HG02981 (cell line): ENCODE measurements around the gene TRIM2.
A peak's percentile ranks its signal among the peaks of the same experiment; 100 is the strongest.
"Not testable (repeated sequence)": the region's sequence is repeated elsewhere in the genome, so short reads cannot be mapped to it uniquely, and the experiment has no call there.

ENCODE experiments used
- ATAC-seq: cut with Tn5 transposase; IDR thresholded peaks from one replicate; pipeline ENCODE4 v1.9.1; 2021; ENCODE audit warnings: mild to moderate bottlenecking, moderate library complexity; ENCODE audit not compliant: unreplicated experiment

Gene TRIM2

DNA sequence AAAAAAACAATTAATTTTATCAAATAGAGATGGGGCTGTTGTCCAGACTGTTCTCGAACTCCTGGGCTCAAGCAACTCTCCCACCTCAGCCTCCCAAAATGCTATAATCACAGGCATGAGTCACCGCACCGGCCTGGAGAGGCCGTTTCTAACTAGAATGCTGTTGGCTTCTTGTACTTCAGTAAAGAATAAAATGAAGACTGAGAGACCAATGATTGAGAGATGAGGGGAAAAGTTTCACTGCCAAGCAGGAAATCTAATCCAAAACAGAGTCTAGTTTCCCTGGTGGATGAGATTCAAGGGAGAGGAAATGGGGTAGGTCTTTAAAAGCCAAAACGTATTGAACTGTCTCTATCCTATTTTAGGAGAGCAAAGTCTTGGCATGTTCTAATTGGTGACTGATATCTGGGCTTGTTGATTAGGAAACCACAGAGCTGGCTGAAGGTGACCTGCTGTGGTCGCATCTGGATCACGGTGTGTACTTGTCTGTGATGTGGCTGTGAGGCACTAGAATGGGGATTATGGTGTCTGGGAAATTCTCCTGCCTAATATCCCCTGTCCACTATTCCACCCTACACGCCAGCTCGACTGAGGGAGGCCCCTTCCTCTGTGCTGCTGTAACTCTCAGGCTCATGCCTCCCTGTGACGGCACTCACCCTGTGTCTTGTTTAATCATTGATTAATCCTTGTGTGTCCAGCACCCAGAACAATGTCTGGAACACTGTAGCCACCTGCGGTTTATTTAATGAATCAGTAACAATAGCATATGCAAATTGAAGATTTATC lies 15.0 kb upstream of the TRIM2 start:
- ATAC-seq: no peak

DNA sequence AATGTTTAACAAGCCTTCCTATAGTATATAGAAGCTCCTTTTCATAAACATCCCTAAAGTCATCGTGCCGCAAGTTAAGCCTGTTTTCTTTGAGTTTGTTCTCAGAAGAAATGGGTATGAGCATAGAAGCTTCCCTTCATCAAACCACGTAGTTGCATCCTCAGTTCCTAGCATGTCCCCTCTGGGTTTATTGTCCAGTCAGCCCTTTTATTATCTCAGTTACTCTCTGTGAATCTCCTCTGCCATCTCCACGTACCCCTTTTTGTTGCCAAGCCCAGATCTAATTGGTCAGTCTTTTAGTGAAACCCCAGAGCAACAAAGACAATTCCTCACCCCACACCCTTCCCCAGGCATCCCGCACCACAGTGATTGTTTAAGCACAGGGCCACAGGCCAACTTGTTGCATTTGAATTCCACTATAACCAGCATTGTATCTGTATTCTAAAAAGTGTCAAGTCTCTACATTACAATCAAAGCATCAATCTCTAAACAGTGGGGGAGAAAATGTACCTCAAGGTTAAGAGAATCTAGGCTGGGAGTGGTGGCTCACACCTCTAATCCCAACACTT lies 12.4 kb upstream of the TRIM2 start:
- ATAC-seq: no peak

DNA sequence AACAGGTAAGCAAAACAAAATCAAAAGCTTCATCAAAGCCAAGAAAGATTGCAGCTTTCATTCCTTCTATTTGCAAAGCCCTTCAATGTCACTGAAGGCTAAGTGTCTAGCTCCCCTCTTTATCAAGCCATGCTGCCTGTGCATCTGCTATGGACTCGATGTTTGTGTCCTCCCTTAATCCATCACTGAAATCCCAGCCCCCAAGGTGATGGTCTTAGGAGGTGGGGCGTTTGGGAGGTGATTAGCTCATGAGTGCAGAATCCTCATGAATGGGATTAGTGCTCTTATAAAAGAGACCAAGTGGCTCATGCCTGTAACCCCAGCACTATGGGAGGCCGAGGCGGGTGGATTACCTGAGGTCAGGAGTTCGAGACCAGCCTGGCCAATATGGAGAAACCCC lies 6.9 kb upstream of the TRIM2 start:
- ATAC-seq: no peak

DNA sequence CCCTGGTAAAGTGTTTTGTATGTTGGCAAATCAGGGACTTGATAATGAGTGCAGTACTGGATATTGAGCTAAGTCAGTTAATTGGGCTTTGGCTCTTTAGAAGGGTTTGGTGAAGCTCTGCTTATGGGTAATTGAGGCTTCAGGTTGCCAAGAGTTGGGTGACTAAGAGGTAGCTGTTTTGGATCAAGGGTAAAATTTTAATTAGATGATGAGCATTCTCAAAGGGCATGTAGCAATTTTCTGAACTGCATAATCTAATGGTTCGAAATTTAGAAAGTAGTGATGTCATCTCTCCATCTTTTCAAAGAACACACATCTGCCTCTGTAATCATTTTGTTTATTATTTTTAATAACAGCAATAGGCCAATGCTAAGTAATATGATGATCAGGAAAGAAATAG lies 5.5 kb upstream of the TRIM2 start:
- no peak for ATAC-seq

DNA sequence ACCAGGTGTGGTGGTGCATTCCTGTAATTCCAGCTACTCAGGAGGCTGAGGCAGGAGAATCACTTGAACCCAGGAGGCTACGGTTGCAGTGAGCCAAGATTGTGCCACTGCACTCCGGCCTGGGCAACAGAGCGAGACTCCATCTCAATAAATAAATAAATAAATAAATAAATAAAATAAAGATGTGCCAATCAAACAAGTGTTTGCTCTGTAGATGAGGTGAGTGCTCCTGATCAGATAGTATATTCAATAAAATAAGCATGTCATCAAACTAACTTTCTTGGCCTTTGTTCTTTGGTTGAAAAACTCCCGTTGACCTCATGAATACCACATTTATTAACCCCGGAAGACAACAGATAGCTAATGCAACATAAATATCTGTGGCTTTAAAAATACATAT lies 497 bp upstream of the TRIM2 start:
- ATAC-seq: not testable (repeated sequence)

DNA sequence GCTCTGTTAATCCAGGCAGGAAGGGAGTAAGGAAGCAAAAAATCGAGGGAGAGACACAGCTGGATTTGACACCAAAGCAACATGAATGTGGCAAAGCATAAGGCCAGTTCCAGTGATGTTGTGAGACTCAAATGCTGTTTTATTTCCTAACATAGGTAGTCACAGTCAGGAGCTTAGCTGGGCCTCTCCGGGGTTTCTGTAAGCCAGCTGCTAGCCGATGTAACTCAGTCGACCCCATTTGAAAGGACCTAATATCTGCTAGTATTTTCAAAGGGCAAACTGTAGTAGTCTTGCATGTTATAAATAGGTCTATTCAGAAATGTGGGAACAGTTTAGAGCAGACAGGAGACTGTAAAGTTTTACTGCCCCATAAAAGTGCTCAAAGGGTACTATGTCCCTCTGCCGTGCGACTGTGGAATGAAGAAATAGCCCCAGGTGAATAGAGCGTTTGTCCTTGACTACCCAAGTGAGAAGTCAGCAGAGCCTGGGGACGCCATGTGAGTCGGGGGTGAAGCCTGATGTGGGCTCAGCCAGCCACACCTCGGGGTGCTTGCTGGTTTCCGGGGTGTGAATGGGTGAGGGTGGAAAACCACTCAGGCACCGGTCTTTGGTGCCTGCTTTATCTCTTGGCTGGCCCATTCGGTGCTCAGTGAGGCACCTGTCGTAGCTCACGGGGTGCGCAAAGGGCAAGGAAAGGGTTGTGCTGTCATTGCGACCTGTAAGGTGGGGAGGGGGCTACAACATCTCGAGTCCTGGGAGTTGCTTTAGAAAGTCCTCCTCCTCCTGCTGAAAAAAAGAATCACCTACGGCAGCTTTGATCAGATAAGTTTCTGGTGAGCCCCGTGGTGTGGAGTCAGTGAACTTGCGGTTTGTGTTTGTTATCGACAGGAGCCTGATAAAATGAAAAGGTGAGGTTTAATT lies 745 bp downstream of the TRIM2 start:
- peak; percentile 75 for ATAC-seq

DNA sequence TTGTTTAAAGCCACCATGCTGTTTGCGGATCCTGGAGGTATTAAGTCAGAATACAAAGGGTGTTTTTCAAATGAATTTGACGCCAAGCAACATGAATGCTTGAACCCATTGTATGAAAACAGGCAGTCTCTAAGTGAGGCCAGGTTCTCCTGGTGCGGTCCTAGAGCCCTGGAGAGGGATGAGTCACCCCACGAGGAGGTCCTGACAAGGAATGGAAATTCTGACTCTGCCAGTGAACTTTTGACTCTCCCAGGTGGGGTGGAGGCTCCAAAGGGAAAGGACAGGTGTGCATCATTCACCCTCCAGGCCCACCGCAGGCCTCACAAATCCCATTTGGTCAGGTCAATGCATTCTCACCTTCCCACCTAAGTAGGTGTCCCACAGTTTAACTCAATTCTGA lies 1.5 kb downstream of the TRIM2 start:
- no peak for ATAC-seq

DNA sequence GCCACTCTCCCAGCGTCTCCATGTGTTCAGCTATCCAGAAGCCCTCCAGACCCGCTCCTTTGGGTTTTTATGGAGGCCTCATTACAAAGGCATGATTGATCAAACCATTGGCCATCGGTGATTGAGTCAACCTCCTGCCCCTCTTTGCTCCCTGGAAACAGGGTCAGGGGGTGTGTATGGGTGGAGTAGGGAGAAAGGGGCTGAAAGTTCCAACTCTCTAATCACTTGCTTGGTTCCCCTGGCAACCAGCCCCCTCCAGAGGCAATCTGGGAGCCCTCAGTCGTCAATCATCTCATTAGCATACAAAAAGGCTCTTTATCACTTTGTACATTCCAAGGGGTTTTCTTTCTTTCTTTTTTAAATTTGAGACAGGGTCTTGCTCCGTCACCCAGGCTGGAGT lies 2.3 kb downstream of the TRIM2 start:
- no peak for ATAC-seq

DNA sequence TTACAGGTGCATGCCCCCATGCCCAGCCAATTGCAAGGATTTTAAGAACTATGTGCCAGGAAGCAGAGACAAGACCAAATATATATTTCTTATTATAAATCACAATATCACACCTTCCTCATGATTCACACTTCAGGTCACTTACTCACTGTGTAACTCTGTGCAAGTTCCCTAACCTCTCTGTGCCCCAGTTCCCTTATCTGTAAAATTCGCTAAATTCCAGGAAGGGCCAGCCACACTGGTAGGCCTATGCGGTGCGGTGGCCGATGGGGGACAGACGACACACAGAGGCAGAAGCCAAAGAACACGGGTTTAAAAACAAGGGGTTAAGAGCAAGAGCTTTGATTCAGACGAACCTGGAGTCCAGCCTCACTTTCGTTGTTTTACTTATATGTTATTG lies 2.8 kb downstream of the TRIM2 start:
- ATAC-seq: no peak

DNA sequence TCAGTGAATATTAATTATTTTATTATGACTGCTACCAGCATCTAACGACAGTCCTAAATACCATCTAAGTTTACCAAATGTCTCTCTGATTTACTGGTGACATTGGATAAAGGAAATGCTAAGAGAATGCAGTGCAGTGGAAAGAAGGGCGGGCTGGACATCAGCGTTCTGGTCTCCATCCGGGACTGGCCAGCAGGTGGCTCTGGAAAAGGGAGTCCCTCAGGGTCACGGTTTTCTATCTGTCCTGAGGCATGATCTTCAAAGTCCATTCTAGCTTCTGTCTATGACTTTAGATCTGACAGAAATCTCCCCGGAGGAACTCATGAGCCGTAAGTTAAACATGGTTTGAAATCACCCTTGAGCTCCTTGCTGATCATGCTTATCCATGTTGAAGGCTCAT lies 3.3 kb downstream of the TRIM2 start:
- ATAC-seq: no peak

DNA sequence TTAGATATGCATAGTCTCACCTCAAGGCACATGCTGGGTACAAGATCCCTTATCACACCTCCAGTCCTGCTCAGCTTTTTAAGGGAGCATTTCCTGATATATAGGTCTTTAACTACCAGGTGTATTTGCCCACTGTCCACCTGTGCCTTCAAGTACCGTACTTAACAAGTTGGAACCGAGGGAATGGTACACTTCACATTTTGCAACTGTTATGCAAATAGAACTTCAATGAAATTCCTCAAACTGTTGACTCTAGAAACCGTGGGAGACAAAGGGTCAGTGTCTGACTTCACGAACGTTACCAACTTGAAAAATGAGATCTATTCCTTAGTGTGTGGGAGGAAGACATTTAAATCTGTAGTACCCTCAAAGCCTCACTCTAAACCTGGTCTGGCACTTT lies 5.2 kb downstream of the TRIM2 start:
- no peak for ATAC-seq

DNA sequence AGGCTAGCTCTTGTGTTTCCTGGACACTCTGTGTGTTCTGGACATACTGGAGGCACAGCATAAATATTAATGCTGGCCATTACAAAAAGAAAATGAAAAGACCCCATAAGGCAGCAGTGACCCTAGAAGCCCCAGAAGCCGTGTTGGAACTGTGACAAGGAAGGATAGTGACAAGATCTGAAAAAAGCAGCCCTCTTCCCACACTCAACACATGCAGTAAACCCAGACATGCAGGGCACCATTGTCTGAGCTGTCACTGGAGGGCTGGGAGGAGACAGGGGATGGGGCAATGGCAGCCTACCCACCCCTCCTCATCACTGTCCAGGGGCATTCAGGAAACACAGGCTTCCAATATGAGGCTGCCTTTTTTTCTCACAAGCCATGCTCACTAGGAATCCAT lies 6.5 kb downstream of the TRIM2 start:
- no peak for ATAC-seq

DNA sequence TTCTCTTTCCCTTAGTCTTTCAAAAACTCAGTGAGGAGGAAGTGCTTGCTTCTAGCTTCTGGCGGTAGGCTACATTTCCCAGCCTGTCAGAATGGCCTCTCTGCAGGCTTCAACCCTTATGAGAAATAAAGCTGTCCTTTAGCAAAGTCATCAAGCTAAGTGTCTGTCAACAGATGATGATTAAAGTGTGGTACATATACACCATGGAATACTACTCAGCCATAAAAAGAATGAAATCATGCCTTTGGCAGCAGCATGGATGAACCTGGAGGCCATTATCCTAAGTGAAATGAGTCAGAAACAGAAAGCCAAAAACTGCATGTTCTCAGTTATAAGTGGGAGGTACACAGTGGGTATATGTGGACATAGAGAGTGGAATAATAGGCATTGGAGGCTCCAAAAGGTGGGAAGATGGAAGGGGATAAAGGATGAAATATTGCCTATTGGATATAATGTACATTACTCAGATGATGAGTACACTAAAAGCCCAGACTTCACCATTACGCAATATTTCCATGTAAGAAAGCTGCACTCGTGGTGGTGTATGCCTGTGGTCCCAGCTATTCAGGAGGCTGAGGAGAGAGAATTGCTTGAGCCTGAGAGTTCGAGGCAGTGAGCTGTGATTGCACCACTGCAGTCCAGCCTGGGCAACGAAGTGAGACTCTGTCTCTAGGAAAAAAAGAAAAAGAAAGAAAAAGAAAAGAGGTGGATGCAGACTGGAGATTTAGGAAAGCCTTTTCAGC lies 7.9 kb downstream of the TRIM2 start:
- ATAC-seq: no peak

DNA sequence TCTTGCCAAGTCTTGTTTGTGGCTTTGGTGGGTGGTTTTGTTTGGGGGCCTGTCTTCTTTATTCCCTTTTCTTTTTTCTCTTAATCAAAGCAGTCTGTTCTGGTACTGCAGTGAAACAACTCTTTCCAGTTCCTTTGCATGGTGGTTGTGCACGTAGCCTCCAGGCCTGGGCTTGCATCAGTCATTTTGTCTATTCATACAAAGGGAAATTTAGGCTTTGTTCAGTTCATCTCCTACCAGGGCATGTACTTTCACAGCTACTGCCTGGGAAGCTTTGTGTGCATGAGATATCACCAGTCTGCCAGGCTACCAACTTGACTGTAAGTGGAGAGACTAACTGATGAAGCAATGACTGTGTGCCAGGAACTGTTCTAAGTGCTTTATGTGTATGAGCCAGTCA lies 8.5 kb downstream of the TRIM2 start:
- ATAC-seq: no peak

DNA sequence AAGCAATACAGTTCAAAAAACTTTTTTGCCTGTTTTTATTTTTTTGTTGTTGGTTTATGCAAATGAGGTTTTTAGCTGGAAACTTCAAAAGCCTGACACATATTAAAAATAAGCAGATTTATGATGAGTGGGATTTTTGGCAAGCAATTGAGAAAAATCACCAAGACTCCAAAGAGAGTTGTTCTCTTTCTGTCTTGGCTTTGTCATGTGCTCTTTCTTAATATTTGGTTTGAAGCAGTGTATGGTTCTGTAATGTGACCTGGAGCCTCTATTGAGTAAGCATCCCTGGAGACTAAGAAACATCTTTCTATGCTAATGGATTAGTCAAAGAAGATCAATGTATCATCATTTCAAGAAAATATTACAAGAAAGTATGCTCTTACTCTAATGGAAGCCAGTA lies 11.7 kb downstream of the TRIM2 start:
- no peak for ATAC-seq

DNA sequence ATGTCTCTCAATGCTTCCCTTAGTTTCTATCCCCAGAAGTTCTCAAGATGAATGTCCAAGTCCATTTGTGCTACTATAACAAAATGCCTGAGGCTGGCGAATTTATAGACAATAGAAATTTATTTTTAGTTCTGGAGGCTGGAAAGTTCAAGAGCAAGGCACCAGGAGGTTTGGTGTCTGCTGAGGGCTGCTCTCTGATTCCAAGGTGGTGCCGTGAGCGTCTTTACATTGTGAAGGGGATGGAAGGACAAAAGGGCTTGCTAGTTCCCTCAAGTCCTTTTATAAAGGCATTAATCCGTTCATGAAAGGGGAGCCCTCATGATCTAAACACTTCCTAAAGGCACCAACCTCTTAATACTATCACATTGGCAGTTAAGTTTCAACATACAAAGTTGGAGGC lies 12.3 kb downstream of the TRIM2 start:
- ATAC-seq: no peak

DNA sequence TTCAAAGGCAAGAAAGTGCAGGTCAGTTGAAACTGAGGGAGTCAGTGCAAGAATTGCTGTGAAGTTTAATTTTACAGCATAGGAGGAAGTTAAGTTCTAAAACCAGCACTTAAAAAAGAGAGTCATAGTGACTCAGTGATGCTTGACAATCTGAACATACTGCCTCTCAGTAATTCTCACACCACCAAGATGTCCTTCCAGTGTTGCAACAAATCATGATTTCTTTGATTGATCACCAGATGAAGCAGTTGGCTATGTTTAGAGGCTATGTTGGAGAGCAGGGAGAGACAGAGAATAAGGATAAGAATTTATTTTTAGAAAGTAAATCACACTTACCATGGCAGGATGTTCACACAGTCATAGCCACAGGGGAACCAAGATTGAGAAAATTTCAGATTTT lies 13.2 kb downstream of the TRIM2 start:
- no peak for ATAC-seq

DNA sequence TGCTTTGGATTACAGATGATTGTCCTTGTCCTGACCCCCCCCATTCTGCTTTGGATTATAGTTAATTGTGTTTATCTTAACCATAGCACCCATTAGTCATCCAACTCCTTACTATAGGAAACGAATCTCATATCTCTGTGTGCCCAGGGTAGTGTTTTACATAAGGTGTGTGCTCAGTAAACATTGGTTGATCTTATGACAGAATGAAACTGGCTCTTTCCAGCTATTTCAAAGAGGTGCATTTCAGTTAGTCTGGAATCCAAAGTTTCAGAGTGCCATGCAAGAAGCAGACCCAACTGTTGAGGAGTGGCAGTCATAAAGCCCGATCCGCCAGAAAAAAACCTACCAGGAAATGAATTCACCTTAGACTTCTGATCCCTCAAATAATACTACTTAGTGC lies 14.7 kb downstream of the TRIM2 start:
- ATAC-seq: no peak

DNA sequence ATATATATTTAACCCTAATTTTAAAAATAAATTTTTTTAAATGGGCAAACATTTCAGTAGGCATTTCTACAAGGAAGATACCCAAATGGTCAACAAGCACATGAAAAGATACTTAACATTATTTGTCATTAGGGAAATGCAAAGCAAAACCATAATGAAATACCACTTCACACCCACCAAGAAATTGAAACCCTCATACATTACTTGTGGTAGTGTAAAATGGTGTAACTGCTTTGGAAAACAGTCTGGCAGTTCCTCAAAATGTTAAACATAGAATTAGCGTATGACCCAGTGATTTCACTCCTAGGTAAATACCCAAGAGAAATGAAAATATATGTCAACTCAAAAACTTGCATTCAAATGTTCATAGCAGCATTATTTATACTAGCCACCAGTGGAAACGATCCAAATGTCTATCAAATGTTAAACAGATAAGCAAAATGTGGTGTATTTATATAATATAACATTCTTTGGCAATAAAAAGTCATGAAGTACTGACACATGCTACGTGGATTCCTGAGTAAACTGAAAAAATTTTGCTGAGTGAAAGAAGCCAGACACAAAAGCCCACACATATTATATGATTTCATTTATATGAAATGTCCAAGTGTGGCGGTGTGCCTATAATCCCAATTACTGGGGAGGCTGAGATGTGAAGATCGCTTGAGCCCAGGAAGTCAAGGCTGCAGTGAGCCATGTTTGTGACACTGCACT lies 16.6 kb downstream of the TRIM2 start:
- ATAC-seq: no peak
